CD4-positive, alpha-beta T cell treated with Interleukin-17A for 4 hours (primary cell): ENCODE data around the gene MSI2.
A peak's percentile ranks its signal among the peaks of the same experiment; 100 is the strongest.
"Not testable (repeated sequence)": the region's sequence is repeated elsewhere in the genome, so short reads cannot be mapped to it uniquely, and the experiment has no call there.

ENCODE experiments used
- DNase-seq: peaks from one replicate; pipeline ENCODE4 v3.0.0-alpha.2; 2020; ENCODE audit warnings: mixed read lengths

Gene MSI2

DNA sequence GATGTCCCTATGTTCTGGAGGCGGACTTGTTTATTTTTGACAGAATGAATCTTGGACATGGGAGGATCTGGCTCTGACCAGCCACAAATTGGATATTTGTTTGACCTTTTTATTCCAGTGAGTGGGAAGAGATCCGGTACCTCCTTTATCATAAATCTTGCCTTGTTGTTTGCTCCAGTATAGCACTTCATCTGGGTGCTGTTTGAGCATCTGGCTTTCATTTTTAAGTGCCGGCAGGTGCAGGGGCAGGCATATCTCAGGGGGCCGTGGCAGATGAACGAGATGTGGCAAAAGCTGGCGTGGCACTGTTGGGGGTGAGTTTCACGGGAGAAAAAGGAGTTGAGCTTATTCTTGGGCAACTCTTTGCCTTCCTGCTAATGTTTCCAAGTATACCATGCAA, 37.8 kb downstream of the MSI2 start:
- no peak for DNase-seq

DNA sequence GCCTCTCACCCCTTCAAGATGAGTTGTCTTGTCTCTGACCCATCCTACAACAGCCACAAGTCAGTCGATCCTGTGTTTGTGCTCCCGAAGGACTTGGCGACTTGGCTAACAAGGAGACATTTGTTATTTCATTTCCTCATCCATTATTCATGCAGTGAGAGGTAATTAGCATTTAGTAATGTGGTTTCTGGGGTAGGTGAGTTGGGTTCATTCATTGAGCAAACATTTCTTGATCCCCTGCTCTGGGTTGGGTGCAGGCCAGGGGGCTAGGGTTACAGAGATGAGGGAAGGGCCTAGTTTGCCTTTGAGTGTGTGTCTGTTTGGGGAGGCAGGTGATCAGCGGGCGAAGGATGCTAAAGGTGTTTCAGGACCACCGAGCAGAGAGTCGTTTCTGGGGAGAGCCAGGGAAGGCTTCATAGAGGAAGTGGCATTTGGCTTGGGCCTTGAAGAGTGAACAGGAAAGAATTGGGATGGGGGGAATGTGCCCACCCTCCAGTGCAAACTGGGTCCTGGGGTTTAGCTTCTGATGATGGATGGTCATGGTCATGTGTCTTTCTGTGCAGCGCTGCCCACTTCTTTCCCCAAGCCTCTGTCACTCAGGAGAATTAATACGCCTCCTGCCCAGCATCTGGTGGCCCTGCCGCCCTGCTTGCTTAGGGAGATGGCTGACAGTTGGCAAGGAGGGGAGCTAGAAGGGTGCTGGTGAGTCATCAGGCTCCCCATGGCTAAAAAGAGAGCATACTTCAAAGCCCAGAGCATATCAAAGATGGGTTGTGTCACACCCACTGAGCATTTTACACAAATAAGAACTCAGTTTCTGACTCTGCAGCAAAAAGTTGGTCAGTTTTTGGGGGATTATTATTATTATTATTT, 38.5 kb downstream of the MSI2 start:
- DNase-seq = peak; percentile 68

DNA sequence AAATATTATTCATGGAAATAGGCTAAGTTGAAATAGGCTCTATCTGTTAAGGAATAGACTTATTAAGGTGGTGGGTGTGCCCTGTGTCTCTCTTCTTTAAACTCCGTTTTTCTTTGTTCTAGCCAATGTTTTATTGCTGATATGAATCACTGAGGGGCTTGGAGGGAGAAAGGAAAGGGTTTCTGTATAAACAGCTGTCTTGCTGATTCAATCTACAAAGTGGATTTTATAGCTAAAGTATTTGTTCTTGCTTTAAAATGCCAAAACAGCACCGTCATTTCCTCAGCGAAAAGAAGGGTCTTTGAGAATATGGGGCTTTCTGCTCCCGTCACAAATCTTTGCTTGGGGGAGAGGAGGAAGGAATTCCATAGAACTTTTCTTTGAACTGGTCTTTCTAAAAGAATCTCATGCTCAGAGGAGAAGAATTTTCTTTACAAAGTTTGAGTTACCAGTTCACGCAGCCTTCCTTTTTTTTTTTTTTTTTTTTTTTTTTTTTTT, 39.3 kb downstream of the MSI2 start:
- DNase-seq = no peak

DNA sequence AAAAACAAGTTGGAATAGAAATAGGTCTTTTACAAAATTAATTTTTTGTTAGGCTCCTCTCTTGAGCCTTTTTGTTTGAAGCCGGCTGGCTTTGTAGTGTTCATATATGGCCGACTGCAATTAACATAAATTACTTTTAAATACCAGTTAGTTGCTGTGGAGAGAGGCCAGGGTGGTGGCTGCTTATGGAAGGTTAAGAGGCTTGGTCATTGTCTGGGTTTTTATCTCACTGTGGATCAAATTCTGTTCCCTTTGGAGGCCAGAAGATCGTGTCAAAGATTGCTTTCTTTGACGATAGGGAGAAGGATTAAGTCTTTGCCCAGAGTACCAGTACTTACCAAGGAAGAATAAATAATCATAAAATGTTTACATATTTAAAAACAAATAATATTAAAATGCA, 39.9 kb downstream of the MSI2 start:
- no peak for DNase-seq

DNA sequence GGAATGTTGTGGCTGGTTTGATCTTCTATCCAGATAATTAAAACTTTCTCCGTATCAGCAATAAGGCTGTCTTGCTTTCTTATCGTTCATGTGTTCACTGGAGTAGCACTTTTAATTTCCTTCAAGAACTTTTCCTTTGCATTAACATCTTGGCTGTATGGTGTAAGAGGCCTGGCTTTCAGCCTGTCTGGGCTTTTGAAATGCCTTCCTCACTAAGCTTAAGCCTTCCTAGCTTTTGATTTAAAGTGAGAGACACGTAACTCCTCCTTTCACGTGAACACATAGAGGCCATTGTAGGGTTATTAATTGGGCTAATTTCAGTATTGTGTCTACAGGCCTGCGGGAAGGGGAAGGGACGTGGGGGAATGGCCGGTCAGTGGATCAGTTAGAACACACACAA, 42.9 kb downstream of the MSI2 start:
- DNase-seq = no peak

DNA sequence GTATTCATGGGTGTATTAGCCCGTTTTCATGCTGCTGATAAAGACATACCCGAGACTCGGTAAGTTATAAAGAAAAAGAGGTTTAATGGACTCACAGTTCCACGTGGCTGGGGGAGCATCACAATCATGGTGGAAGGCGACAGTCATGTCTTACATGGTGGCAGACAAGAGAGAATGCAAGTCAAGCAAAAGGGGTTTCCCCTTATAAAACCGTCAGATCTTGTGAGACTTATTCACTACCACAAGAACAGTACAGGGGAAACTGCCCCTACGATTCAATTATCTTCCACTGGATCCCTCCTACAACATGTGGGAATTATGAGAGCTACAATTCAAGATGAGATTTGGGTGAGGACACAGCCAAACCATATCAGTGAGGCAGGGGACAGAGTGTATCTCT, 44.3 kb downstream of the MSI2 start:
- DNase-seq = not testable (repeated sequence)

DNA sequence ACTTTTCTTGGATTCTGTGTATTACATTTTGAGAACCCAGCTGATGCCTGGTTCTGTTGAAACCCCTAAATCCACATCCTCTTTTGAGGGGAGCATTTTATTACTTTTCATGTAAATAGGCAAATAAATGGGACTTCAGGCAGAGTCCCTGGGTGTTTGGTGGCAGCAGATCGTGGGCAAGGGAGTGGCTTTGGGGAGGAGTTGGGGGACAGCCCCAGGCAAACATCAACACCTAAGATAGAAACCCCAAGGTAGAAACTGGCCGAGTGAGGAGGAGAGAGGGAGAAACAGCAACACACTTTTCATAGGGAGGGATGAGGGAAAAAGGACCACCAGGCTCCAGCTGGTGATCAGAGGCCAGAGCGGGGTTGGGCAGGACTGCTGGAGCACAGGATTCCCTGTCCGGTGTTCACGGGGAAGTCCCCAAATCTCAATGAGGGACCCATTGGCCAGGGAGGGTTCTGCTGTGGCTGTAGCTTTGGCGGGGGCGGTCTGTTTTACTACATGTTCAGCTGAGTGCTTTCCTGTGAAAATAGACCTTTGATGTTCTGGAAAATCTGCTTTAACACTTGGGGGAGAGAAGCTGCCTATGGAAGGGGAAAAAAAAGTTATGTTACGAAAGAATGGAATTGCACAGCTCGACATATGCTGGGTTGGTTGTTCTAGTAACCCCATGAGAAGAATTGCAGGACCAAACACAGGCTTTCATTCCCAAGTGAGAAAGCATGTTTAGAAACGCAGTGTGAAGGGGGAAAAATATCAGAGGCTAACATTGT, 46.6 kb downstream of the MSI2 start:
- DNase-seq = no peak

DNA sequence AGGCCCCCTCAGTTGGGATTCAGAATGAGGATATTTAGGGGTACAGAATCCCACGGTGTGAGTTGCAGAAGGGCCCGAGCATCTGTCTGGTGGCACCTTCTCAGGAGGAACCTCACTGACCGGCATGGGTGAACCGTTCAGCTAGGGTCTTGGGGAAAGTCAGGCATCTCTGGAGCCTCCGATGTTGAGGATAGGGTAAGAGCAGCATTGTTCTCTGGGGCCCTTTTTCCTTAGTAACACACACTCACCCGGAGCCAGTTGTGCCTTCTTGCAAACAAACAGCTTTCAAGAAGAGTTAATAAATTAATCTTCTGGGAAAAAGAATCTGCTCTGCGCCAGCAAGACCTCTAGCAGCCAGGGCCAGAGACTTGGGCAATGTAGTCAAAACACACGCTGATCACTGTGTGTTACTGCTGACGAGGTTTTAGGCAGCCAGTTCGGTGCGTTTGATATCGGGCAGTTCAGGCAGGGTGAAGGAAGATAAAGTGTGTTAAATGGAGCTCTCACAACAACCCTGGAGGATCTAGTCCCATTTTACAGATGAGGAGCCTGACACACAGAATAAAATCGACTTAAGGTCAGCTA, 48.9 kb downstream of the MSI2 start:
- no peak for DNase-seq

DNA sequence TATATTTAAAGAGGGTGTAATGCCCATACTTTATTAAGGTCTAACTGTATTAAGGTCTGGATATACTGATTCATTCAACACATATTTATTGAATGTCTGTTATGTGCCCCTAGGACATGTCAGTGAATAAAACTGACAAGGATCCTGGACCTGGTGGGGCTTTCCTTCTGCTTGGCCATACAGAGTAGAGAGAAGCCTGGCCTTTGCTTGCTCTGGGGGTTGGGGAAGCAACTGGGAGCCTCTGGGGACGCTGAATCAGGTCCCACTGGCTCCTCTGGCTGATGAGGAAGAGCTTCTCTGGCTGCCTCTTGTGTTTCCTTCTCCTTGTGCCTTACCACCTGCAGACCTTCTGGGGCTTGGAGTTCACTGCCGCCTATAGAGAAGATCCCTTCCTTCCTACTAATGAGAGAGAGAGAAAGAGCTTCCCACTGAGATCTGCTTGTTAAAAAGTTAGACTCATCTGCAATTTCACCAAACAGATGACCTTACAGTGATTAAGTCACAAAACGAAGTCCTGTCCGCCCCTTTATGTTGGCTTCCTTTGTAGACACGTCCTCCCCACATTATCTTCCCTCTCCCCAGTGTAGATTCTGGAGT, 49.7 kb downstream of the MSI2 start:
- no peak for DNase-seq

DNA sequence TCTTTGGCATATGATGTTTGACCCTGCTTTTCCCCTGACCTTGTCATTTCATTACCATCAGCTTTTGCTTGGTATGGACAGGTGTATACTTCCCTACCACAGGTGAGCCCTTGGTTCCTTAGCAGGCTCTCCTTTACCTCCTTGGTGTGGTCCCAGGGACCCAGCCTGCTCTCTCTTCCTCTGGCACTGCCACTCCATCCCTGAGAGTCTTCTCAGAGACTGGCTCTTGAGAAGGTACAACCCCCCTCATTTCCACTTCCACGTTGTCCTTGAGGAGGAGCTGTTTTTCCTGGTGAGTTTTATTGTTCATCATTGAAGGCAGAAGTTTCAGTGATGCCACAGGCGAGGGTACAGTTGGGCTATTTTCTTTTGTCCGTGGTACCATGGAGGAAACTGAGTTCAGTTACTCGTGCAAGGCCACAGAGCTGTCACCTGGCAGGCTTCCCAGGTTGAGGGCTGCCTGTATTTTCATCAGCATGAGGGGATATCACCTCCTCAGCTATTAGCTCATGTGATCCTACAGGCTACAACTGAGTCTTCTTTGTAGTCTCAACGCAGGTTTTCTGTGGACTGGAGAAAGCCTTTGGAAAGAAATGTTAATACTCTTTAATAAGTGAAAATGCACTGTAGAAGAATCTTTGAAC, 52.3 kb downstream of the MSI2 start:
- no peak for DNase-seq

DNA sequence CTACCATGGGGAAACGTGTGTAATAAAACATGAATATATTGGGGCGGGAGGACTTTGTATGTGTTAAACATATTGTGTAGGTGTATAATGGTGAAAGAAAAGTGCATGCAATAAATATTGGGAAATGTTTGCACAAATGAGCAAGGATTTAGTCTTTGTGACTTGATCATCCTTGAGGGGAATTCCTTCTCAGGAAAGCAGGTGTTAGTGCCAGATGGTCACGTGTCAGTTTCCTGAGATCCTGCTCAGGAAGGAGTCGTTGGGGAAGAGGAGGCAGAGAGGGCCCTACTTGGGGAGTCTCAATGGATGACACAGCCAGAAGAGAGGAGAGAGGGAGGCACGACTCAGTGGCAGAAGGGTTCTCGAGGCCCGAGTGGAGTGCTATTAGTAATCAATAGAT, 53.2 kb downstream of the MSI2 start:
- DNase-seq = no peak

DNA sequence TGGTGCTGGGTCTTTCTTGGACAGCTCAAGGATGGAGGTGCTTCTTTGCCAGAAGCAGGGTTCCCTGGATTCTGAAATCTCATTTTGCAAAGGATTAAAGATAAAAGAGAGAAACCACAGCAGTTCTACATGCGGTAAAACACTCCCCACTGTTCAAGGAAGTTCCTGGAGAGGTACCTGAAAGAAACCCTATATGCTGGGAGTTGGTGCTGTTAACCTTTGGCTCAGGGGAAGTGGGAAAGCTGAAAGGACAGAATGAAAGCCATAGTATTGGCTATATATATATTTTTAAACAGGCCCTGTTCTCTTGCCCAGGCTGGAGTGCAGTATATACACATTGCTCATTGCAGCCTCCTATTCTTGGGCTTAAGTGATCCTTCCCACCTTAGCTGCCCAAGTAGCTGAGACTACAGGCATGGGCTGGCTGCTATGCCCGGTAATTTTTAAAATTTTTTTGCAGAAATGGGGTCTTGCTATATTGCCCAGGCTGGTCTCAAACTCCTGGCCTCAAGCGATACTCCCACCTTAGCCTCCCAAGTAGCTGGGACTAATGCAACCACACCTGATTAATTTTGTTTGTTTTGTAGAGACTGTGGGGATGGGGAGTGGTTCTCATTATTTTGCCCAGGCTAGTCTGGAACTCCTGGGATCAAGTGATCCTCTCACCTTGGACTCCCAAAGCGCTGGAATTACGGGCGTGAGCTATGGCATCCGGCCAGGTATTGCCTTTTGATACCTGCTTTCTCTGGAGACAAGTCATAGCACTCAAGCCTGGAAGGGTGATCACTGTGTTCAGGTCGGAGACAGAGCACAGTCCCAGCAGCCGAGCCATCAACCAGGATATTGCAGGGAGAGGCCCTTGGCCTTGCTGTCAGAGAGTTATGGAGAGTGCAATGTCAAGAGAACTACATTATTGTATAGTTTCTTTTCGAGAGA, 55.2 kb downstream of the MSI2 start:
- no peak for DNase-seq

DNA sequence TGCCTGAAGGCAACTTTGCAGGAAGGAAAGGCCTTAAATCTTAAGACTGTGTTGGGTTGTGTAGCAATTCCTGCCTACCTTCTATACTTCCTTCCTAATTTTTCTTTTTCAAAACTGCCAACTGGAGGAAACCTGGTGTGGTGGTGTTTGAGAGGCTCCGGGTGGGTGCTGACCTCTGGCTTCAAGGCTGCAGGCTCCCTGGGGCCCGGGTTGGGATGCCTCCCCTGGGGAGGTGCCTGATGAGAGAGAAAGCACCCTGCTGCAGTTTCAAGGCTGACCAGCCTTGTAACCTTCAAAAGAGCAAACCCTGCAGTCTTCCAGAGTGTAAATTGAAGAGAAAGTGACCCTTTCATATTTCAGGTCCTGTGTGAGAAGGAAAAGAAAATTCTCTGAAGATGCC, 55.9 kb downstream of the MSI2 start:
- no peak for DNase-seq

DNA sequence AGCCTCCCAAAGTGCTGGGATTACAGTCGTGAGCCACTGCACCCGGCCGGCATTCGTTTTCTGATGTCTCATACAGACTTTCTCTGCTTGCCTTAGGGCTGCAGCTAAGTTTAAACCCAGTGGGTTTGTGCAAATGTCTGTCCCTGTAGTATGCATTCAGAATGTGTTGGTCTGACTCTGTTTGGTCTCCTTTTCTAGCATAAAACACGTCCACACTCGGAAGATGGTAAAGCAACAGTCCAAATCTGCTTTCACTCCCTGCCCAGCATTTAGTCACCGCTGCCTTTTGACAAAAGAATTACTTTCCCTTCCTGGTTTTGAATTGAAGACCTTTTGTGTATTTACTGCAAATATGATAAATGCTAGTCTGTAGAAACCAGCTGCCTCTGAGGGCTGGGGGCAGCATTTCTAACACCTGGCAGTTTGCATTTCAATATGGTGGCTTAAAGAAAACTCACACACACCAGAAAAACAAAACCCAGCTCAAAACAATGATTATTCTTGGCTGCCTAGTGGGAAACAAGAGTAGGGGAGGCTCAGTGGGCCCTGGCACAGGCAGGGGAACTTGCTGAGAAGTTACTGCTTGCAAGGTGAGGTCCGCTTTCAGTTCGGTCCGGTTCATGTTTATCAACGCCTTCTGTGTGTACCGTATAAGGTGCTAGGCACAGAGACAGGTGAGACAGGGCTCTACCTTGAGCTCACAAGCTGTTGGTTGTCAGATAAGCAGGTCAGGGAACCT, 56.9 kb downstream of the MSI2 start:
- no peak for DNase-seq

DNA sequence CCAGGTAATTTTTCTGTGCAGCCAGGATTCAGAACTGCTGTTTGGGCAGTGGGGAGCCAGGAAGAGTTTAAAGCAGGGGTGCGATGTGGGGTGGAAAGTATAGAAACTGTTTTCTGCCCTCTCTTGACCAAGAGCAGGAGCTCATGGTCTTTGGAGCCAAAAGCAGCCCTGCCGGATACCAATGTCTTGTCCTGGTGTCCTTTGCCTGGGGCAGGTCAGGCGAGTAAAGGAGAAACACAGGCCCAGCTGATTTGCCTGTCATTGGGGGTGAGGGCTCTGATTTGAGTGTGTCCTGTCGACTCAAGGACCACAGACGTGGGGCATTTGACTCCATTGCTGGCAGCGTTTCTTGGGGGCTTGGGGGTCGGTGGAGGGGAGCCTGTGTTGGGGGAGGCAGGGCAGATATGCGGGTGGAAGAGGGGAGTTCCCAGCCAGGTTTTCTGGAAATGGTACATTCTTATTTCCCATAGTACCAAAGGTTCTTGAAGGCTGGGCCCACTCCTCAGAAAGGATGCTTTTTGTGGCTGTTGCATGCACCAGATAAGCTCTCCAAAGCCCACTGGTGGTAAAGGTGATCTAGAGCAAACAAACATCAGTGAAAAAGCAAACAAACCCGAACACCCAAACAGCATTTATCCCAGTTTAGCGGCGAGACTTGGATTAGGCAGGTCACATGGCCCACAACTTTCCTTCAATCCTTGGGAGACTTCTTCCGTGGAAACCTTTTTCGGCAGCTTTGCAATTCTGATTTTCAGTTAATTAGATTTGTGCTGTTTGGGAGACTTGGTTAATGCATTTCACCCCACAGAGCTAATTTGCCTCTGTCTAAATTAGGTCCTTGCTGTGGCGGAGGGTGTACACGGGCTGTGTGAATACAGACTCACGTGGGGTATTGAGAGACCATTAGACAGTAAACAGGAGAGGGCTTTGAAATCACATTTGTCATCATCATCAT, 59.0 kb downstream of the MSI2 start:
- no peak for DNase-seq

DNA sequence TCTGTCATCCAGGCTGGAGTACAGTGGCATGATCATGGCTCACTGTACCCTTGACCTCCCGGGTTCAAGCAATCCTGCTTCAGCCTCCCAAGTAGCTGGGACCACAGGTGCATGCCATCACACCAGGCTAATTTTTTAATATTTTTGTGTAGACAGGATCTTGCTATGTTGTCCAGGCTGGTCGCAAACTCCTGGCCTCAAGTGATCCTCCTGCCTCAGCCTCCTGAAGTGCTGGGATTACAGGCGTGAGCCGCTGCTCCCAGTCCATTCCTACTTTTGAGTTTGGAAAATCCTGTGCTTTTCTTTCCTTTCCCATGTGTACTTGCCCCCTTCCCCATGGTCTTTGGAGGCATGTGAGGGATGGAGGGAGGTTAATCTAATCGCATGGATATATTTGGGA, 60.0 kb downstream of the MSI2 start:
- no peak for DNase-seq

DNA sequence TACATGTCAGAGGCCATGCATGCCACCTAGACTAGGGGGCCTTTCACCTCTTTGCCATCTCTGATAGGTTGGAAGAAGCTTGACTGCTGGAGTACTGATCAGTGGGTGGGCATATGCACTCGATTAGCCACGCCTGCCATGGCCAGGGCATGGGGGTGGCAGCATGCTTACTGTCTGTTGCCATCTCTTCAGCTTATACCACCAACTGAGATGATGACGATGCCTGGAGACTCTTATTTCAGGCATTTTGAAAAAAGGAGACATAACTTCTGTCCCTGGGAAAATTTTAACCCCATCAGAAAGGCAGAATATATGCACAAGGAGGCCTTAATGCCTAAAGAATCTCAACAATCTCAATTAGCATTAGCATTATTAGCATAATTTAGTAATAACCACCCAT, 60.8 kb downstream of the MSI2 start:
- DNase-seq = no peak

DNA sequence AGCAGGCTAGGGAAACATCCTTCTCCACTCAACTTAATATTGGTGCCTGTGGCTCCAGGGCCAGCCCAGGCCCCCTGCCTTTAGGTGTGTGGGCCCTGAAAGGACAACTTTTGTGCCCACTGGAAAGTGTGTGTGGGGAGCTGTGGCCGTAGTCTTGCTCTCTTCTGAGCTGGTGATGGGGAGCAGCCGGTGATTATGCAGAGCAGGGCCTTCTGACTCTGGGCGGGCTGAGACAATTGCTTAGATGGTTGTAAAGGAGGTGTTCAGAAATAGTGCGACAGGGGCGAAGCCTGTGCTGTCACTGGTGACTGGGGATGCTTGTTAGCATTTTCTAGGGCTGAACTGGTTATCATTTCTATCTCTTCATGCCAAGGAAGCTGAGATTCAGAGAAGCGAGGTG, 62.6 kb downstream of the MSI2 start:
- no peak for DNase-seq

DNA sequence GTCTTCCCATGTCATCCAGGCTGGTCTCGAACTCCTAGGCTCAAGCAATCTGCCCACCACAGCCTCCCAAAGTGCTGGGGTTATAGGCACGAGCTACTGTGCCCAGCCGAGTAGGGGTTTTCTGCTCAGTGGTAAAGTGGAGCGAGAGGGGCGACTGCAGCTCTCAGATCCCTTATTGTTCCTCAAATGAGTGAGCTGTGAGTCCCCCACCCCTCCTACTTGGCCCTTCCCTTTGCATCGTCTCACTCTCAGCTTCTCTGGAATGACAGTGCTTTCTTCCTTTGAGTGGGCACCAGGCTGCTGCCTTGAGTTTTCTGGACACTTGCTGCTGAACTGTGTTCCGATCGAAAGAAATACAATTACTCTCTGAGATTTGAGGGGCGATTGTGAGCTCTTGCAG, 63.5 kb downstream of the MSI2 start:
- DNase-seq = no peak

DNA sequence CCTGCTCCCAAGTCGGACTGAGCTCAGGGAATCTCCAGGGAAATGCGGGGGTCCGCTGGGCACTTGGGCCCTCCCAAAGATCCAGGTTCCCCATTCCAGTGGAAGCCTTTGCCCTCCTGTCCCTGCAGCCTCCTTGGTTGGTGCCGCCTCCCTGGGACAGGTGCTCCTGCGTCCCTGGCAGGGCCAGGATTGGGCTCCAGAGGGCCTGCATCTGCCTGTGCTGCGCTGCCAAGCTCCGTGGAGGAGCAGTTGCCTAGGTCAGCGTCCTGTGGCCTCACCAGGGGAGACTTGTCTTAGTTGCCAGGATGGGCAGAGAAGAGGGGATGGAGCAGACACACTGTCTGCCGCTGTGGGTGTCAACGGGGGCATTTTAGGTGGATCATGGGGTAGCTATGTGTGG, 67.1 kb downstream of the MSI2 start:
- DNase-seq = no peak
